ENCODE results near the gene PAX6.

DNA sequence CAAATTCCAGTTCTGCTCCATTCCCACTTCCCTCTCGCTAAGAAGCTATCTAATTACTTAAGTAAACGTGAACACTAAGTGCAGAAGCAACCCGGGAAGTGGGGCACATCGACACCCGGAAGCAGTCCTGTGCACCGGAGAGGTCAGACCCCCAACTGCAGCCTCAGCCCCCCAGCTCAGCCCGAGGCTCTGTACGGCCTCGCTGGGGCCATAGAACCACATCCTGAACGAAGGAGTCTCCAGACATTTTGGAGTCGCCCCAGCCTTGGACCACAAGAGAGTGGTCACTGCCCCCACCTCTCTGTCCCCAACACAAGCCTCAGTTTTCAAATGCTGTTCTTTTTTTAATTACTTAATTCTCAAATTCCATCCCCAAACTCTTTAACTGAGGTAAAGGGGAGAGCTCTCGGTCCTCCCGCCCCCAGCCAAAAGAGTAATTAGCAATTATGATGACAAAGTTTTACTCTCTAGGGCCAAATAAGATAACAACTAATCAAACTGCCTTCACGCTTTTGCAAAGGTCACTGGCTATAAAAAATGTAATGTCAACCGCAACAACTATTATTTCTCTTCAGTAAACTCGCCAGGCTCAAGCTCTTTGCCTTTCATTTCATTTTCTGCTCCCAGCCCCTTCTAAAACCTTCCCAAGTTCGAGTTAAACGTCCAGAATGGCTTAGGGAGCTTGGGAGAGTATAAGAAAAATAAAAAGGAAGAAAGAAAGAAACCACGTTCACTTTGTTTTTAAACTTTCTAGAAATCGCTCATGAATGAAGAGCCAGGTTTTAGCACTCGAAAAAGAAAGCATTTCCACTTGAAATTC lies 2.2 kb downstream of the PAX6 start:
- no peak for TF ChIP-seq POLR2A (IDR thresholded peaks at IDR 0.05; ENCODE audit: low read depth, low read length)
- TF ChIP-seq, protein P1, sequence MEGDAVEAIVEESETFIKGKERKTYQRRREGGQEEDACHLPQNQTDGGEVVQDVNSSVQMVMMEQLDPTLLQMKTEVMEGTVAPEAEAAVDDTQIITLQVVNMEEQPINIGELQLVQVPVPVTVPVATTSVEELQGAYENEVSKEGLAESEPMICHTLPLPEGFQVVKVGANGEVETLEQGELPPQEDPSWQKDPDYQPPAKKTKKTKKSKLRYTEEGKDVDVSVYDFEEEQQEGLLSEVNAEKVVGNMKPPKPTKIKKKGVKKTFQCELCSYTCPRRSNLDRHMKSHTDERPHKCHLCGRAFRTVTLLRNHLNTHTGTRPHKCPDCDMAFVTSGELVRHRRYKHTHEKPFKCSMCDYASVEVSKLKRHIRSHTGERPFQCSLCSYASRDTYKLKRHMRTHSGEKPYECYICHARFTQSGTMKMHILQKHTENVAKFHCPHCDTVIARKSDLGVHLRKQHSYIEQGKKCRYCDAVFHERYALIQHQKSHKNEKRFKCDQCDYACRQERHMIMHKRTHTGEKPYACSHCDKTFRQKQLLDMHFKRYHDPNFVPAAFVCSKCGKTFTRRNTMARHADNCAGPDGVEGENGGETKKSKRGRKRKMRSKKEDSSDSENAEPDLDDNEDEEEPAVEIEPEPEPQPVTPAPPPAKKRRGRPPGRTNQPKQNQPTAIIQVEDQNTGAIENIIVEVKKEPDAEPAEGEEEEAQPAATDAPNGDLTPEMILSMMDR (conservative IDR thresholded peaks at IDR 0.05; ENCODE audit: low read depth, low read length) = no peak
- TF ChIP-seq SMC3 (IDR thresholded peaks at IDR 0.05; ENCODE audit: low read depth, low read length) = no peak
- TF ChIP-seq, protein P2, sequence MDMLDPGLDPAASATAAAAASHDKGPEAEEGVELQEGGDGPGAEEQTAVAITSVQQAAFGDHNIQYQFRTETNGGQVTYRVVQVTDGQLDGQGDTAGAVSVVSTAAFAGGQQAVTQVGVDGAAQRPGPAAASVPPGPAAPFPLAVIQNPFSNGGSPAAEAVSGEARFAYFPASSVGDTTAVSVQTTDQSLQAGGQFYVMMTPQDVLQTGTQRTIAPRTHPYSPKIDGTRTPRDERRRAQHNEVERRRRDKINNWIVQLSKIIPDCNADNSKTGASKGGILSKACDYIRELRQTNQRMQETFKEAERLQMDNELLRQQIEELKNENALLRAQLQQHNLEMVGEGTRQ (IDR thresholded peaks at IDR 0.05; ENCODE audit: low read depth, low read length) = no peak
- TF ChIP-seq MAZ (IDR thresholded peaks at IDR 0.05; ENCODE audit: borderline replicate concordance, low read depth, low read length) = no peak
- TF ChIP-seq CEBPB (IDR thresholded peaks at IDR 0.05; ENCODE audit: low read depth, low read length) = no peak
- TF ChIP-seq, protein P3, sequence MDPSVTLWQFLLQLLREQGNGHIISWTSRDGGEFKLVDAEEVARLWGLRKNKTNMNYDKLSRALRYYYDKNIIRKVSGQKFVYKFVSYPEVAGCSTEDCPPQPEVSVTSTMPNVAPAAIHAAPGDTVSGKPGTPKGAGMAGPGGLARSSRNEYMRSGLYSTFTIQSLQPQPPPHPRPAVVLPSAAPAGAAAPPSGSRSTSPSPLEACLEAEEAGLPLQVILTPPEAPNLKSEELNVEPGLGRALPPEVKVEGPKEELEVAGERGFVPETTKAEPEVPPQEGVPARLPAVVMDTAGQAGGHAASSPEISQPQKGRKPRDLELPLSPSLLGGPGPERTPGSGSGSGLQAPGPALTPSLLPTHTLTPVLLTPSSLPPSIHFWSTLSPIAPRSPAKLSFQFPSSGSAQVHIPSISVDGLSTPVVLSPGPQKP (IDR thresholded peaks at IDR 0.05; ENCODE audit: borderline replicate concordance, low read depth, low read length) = no peak
- no peak for TF ChIP-seq RFX5 (IDR thresholded peaks at IDR 0.05; ENCODE audit: low read depth, low read length)
- no peak for TF ChIP-seq RCOR1 (IDR thresholded peaks at IDR 0.05; ENCODE audit: insufficient replicate concordance, low read length)
- no peak for TF ChIP-seq FOS (IDR thresholded peaks at IDR 0.05; ENCODE audit: low read depth, low read length)
- TF ChIP-seq NFE2L2 (IDR thresholded peaks at IDR 0.05; ENCODE audit: low read depth, low read length) = no peak
- TF ChIP-seq RAD21 (IDR thresholded peaks at IDR 0.05; ENCODE audit: low read length) = no peak

All from IMR-90 (cell line).